H9 (cell line): ENCODE measurements around the gene ZNF385B. TPM values are rescaled to one million over a fixed set of nuclear protein-coding genes. Genes with fewer than 3 reads are reported as not detected.

ENCODE experiments used
- DNase-seq: peaks from one replicate; pipeline ENCODE4 v3.0.0-alpha.2; 2017
- H2AFZ ChIP-seq: one replicate; pipeline ENCODE4 v1.6.1; 2013; ENCODE audit warnings: mild to moderate bottlenecking, low read length, control low read depth, moderate library complexity
- H2AK5ac ChIP-seq: 2 replicates; pipeline ENCODE4 v1.6.1; 2013; ENCODE audit warnings: low read length, control low read depth, mixed read lengths; ENCODE audit not compliant: insufficient read length
- H2BK120ac ChIP-seq: one replicate; pipeline ENCODE4 v1.6.1; 2013; ENCODE audit warnings: low read depth, mild to moderate bottlenecking, low read length, control low read depth, inconsistent platforms; ENCODE audit not compliant: poor library complexity, severe bottlenecking
- H2BK12ac ChIP-seq: 2 replicates; pipeline ENCODE4 v1.6.1; 2013; ENCODE audit warnings: low read length, control low read depth, mixed read lengths, low read depth; ENCODE audit not compliant: insufficient read length
- H2BK15ac ChIP-seq: 2 replicates; pipeline ENCODE4 v1.6.1; 2013; ENCODE audit warnings: low read depth, low read length, control low read depth
- H2BK20ac ChIP-seq: one replicate; pipeline ENCODE4 v1.6.1; 2013; ENCODE audit warnings: low read depth, mild to moderate bottlenecking, low read length, control low read depth, inconsistent platforms; ENCODE audit not compliant: poor library complexity, severe bottlenecking
- H2BK5ac ChIP-seq: 2 replicates; pipeline ENCODE4 v1.6.1; 2013; ENCODE audit warnings: low read length, control low read depth, mixed read lengths; ENCODE audit not compliant: insufficient read length
- H3K14ac ChIP-seq: 2 replicates; pipeline ENCODE4 v1.6.1; 2013; ENCODE audit warnings: low read length, control low read depth; ENCODE audit not compliant: insufficient read depth
- H3K18ac ChIP-seq: 2 replicates; pipeline ENCODE4 v1.6.1; 2013; ENCODE audit warnings: low read depth, mild to moderate bottlenecking, mixed read lengths, low read length, control low read depth; ENCODE audit not compliant: insufficient read length
- H3K23ac ChIP-seq: 2 replicates; pipeline ENCODE4 v1.6.1; 2013; ENCODE audit warnings: low read length, control low read depth, mixed read lengths, low read depth; ENCODE audit not compliant: insufficient read length
- H3K23me2 ChIP-seq: 2 replicates; pipeline ENCODE4 v1.6.1; 2013; ENCODE audit warnings: low read depth, mild to moderate bottlenecking, mixed read lengths, low read length, control low read depth; ENCODE audit not compliant: insufficient read length, poor library complexity, severe bottlenecking
- H3K27ac ChIP-seq: 2 replicates; pipeline ENCODE4 v1.5.1; 2013; ENCODE audit warnings: low read length, control low read depth, mixed read lengths, low read depth; ENCODE audit not compliant: insufficient read length
- H3K27me3 ChIP-seq: 2 replicates; pipeline ENCODE4 v1.6.1; 2013; ENCODE audit warnings: low read length, control low read depth, inconsistent platforms; ENCODE audit not compliant: insufficient read depth
- H3K4ac ChIP-seq: 2 replicates; pipeline ENCODE4 v1.6.1; 2013; ENCODE audit warnings: low read depth, mild to moderate bottlenecking, control low read depth, inconsistent platforms, low read length, moderate library complexity
- H3K4me1 ChIP-seq: 2 replicates; pipeline ENCODE4 v1.6.1; 2013; ENCODE audit warnings: low read length, control low read depth, inconsistent platforms; ENCODE audit not compliant: insufficient read depth
- H3K4me2 ChIP-seq: 2 replicates; pipeline ENCODE4 v1.6.1; 2013; ENCODE audit warnings: low read length, control low read depth, mixed read lengths; ENCODE audit not compliant: insufficient read length, insufficient read depth
- H3K56ac ChIP-seq: 2 replicates; pipeline ENCODE4 v1.6.1; 2013; ENCODE audit warnings: low read depth, mild to moderate bottlenecking, mixed read lengths, low read length, control low read depth; ENCODE audit not compliant: insufficient read length
- H3K79me1 ChIP-seq: 2 replicates; pipeline ENCODE4 v1.6.1; 2013; ENCODE audit warnings: low read depth, mild to moderate bottlenecking, moderate library complexity, low read length, control low read depth, inconsistent platforms; ENCODE audit not compliant: insufficient read depth, poor library complexity, severe bottlenecking
- H3K79me2 ChIP-seq: 2 replicates; pipeline ENCODE4 v1.6.1; 2013; ENCODE audit warnings: low read length, control low read depth, inconsistent platforms; ENCODE audit not compliant: insufficient read depth
- H3K9ac ChIP-seq: 2 replicates; pipeline ENCODE4 v1.6.1; 2013; ENCODE audit warnings: low read length, control low read depth, mixed read lengths; ENCODE audit not compliant: insufficient read length; ENCODE audit errors: extremely low read depth
- H3K9me3 ChIP-seq: one replicate; pipeline ENCODE4 v1.6.1; 2013; ENCODE audit warnings: low read depth, low read length, inconsistent platforms; ENCODE audit not compliant: control insufficient read depth
- H3T11ph ChIP-seq: one replicate; pipeline ENCODE4 v1.6.1; 2013; ENCODE audit warnings: mild to moderate bottlenecking, low read length, control low read depth, inconsistent platforms
- H4K20me1 ChIP-seq: one replicate; pipeline ENCODE4 v1.6.1; 2013; ENCODE audit not compliant: control insufficient read depth, insufficient read length, insufficient read depth
- H4K5ac ChIP-seq: 2 replicates; pipeline ENCODE4 v1.6.1; 2013; ENCODE audit warnings: low read depth, mild to moderate bottlenecking, mixed read lengths, low read length, control low read depth; ENCODE audit not compliant: insufficient read length
- H4K8ac ChIP-seq: replicated peaks from 2 replicates; pipeline ENCODE4 v1.6.1; 2013; ENCODE audit warnings: low read length, control low read depth, mixed read lengths, low read depth; ENCODE audit not compliant: insufficient read length
- H4K91ac ChIP-seq: 2 replicates; pipeline ENCODE4 v1.6.1; 2013; ENCODE audit warnings: low read depth, mild to moderate bottlenecking, moderate library complexity, mixed read lengths, low read length, control low read depth; ENCODE audit not compliant: insufficient read length
- H3K27ac Mint-ChIP-seq, 3 experiments: 2 replicates in 2 of 3; 3 replicates in 1 of 3; pipeline ENCODE4 v1.8.0; 2020 to 2021; ENCODE audit warnings: mixed read lengths in 3 of 3, mild to moderate bottlenecking in 1 of 3, moderate library complexity in 1 of 3
- H3K27me3 Mint-ChIP-seq: 2 replicates; pipeline ENCODE4 v1.8.0; 2021; ENCODE audit warnings: low read depth, mild to moderate bottlenecking, moderate library complexity, mixed read lengths
- H3K36me3 Mint-ChIP-seq, 3 experiments: 2 replicates in 2 of 3; 3 replicates in 1 of 3; pipeline ENCODE4 v1.8.0; 2020 to 2021; ENCODE audit warnings: low read depth in 3 of 3, mixed read lengths in 3 of 3; ENCODE audit not compliant: insufficient read depth in 1 of 3
- H3K4me1 Mint-ChIP-seq, 2 experiments: 2 replicates each; pipeline ENCODE4 v1.8.0; 2020; ENCODE audit warnings: mixed read lengths in 2 of 2
- H3K4me3 Mint-ChIP-seq, 2 experiments: 2 replicates in 1 of 2; 3 replicates in 1 of 2; pipeline ENCODE4 v1.8.0; 2020 to 2021; ENCODE audit warnings: mild to moderate bottlenecking in 2 of 2, mixed read lengths in 2 of 2, moderate library complexity in 1 of 2
- H3K9me3 Mint-ChIP-seq, 2 experiments: 2 replicates in 1 of 2; 3 replicates in 1 of 2; pipeline ENCODE4 v1.8.0; 2020; ENCODE audit warnings: mild to moderate bottlenecking in 2 of 2, mixed read lengths in 2 of 2, moderate library complexity in 1 of 2
- CTCF ChIP-seq: fragments of 200-600 bp; sonication (generic); conservative IDR thresholded peaks from 3 replicates; pipeline ENCODE4 v1.8.0; 2021; ENCODE audit warnings: antibody characterized with exemption, mild to moderate bottlenecking
- WGBS: extraction: QIAGEN DNeasy Blood & Tissue Kit; methylation state at CpG from one replicate; pipeline ENCODE4 v1.1.7; 2013; ENCODE audit warnings: missing lambda C conversion rate, low lambda C conversion rate, mixed read lengths; ENCODE audit not compliant: insufficient read length; ENCODE audit errors: extremely low coverage; 5-methylcytosine and 5-hydroxymethylcytosine counted together
- total RNA-seq: library from RNA; stranded (reverse); gene quantifications from 2 replicates; pipeline ENCODE4 v1.2.1, GENCODE V29; 2021

The ZNF385B gene
- total RNA-seq, 1 experiment from 2014 or later: 2.1 TPM

GRCh38 chr2:179655627-179656026 is 205.8 kb downstream of the ZNF385B start:
- H3T11ph ChIP-seq: no peak overlapping the region
- no peak overlapping the region for H3K4ac ChIP-seq
- H4K8ac ChIP-seq: no peak overlapping the region
- no peak overlapping the region for H2BK5ac ChIP-seq
- no peak for DNase-seq
- H4K91ac ChIP-seq: no peak overlapping the region
- H3K79me2 ChIP-seq: no peaks in the 10 kb centered on the region
- H2BK15ac ChIP-seq: no peak overlapping the region
- H3K27ac ChIP-seq: no peak overlapping the region
- H3K79me1 ChIP-seq: no peaks in the 10 kb centered on the region
- H4K20me1 ChIP-seq: no peaks in the 10 kb centered on the region
- no peak overlapping the region for H2BK12ac ChIP-seq
- H2BK120ac ChIP-seq: no peak overlapping the region
- Mint-ChIP-seq H3K27ac (no peak overlapping the region), H3K27me3 (no peaks in the 10 kb centered on the region), H3K36me3 (no peaks in the 10 kb centered on the region), H3K4me1 (peaks cover 0 to 3% of the 10 kb centered on the region in 2 experiments; a peak in 1 of 4 replicates), H3K9me3 (no peaks in the 10 kb centered on the region), H3K4me3 (no peak overlapping the region)
- no peaks in the 10 kb centered on the region; the same call in 1 of the 2 replicates for H3K4me1 ChIP-seq
- no peak overlapping the region for H2AFZ ChIP-seq
- no peak overlapping the region for H3K23ac ChIP-seq
- no peak overlapping the region for H3K4me2 ChIP-seq
- no peak for TF ChIP-seq CTCF
- H3K56ac ChIP-seq: no peak overlapping the region
- no peak overlapping the region for H3K14ac ChIP-seq
- no peak overlapping the region for H4K5ac ChIP-seq
- H2AK5ac ChIP-seq: no peak overlapping the region
- no peak overlapping the region for H3K18ac ChIP-seq
- H3K9me3 ChIP-seq: no peaks in the 10 kb centered on the region
- H3K23me2 ChIP-seq: no peaks in the 10 kb centered on the region
- no CpG with 5 or more reads among the region's 2 CpGs for WGBS
- H3K27me3 ChIP-seq: no peaks in the 10 kb centered on the region
- no peak overlapping the region for H2BK20ac ChIP-seq
- no peak overlapping the region for H3K9ac ChIP-seq
